Stimulated activated CD8-positive, alpha-beta memory T cell treated with anti-CD3 and anti-CD28 coated beads, Interleukin-7, amount 100 ng/mL, for 48 hours (primary cell): ENCODE data around the gene PLEKHA7.

ENCODE experiments used
- DNase-seq, 2 donors: peaks; one replicate each; pipeline ENCODE4 v3.0.0-alpha.2; 2020; ENCODE audit warnings: low read depth in 1 of 2; ENCODE audit errors: extremely low read depth in 1 of 2

Gene PLEKHA7

GRCh38 chr11:16749092-16749491 lies 265.1 kb downstream of the PLEKHA7 start:
- DNase-seq = no peak

- no peak for DNase-seq
Measured at GRCh38 chr11:16745950-16746605, 268.1 kb downstream of the PLEKHA7 start.

- no peak for DNase-seq
Measured at GRCh38 chr11:16744128-16744725, 270.0 kb downstream of the PLEKHA7 start.

- DNase-seq = no peak
Measured at GRCh38 chr11:16743478-16743877, 270.7 kb downstream of the PLEKHA7 start.

GRCh38 chr11:16741473-16741872 lies 272.7 kb downstream of the PLEKHA7 start:
- no peak for DNase-seq

- DNase-seq = peak in 1 of 2 donors; percentile 10
Measured at GRCh38 chr11:16738947-16739815, 275.0 kb downstream of the PLEKHA7 start.

- DNase-seq = peak; percentile 86 to 91
Measured at GRCh38 chr11:16738193-16738946, 275.8 kb downstream of the PLEKHA7 start, which contains the start of gene C11orf58. Gene C11orf58 (plus strand): TSS chr11:16738647. CDS start chr11:16738779, 132 bp downstream.

- DNase-seq = no peak
Measured at GRCh38 chr11:16737818-16738192, 276.4 kb downstream of the PLEKHA7 start.
